KMS-11 (cell line): ENCODE measurements around the gene SNX9.

Experiments
- H2AFZ ChIP-seq: fragments of 200-600 bp; sonication (generic); 2 replicates; pipeline ENCODE4 v1.6.1; 2016; ENCODE audit warnings: antibody characterized with exemption, mixed run types, low read depth
- H3K27ac ChIP-seq: fragments of 200-600 bp; sonication (generic); 2 replicates; pipeline ENCODE4 v1.6.1; 2016; ENCODE audit warnings: mild to moderate bottlenecking, mixed run types
- H3K27me3 ChIP-seq: fragments of 200-600 bp; sonication (generic); 2 replicates; pipeline ENCODE4 v1.6.1; 2017; ENCODE audit warnings: mild to moderate bottlenecking, low read depth, mixed run types, moderate library complexity; ENCODE audit not compliant: insufficient read depth
- H3K36me3 ChIP-seq: fragments of 200-600 bp; sonication (generic); 2 replicates; pipeline ENCODE4 v1.6.1; 2017; ENCODE audit warnings: mild to moderate bottlenecking, mixed run types; ENCODE audit not compliant: insufficient read depth
- H3K4me1 ChIP-seq: fragments of 200-600 bp; sonication (generic); 2 replicates; pipeline ENCODE4 v1.6.1; 2016; ENCODE audit warnings: mild to moderate bottlenecking, low read depth, mixed run types; ENCODE audit not compliant: poor library complexity, severe bottlenecking
- H3K4me2 ChIP-seq: fragments of 200-600 bp; sonication (generic); 2 replicates; pipeline ENCODE4 v1.7.0; 2016; ENCODE audit warnings: mild to moderate bottlenecking, mixed run types
- H3K4me3 ChIP-seq: fragments of 200-600 bp; sonication (generic); IDR thresholded peaks from 2 replicates; pipeline ENCODE4 v1.6.1; 2017; ENCODE audit warnings: low read depth, low read length, mixed read lengths; ENCODE audit not compliant: insufficient read depth
- H3K79me2 ChIP-seq: fragments of 200-600 bp; sonication (generic); 2 replicates; pipeline ENCODE4 v1.6.1; 2016; ENCODE audit warnings: low read depth, mixed run types; ENCODE audit not compliant: insufficient read depth
- H3K9ac ChIP-seq: fragments of 200-600 bp; sonication (generic); 2 replicates; pipeline ENCODE4 v1.6.1; 2016; ENCODE audit warnings: mild to moderate bottlenecking, mixed run types
- H4K20me1 ChIP-seq: fragments of 200-600 bp; sonication (generic); 2 replicates; pipeline ENCODE4 v1.6.1; 2016; ENCODE audit warnings: mild to moderate bottlenecking, mixed run types; ENCODE audit not compliant: insufficient read depth
- TF ChIP-seq, protein P1 (sequence below): fragments of 200-600 bp; sonication (generic); conservative IDR thresholded peaks from 2 replicates; pipeline ENCODE4 v1.6.1; 2017; ENCODE audit warnings: low read depth, mild to moderate bottlenecking, antibody characterized with exemption, low read length, moderate library complexity, mixed read lengths

Gene SNX9

DNA sequence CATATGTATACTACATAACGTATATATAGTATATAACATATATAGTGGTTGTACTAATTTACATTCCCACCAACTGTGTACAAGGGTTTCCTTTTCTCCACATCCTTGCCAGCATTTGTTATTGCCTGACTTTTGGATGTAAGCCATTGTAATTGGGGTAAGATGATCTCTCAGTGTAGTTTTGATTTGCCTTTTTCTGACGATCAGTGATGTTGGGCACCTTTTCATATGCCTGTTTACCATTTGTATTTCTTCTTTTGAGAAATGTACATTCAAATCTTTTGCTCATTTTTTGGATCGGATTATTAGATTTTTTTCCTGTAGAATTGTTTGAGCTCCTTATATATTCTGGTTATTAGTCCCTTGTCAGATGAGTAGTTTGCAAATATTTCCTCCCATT is 170.0 kb downstream of the SNX9 start:
- no peak overlapping the region for H3K4me2 ChIP-seq
- no peaks in the 10 kb centered on the region for H4K20me1 ChIP-seq
- TF ChIP-seq, protein P1, sequence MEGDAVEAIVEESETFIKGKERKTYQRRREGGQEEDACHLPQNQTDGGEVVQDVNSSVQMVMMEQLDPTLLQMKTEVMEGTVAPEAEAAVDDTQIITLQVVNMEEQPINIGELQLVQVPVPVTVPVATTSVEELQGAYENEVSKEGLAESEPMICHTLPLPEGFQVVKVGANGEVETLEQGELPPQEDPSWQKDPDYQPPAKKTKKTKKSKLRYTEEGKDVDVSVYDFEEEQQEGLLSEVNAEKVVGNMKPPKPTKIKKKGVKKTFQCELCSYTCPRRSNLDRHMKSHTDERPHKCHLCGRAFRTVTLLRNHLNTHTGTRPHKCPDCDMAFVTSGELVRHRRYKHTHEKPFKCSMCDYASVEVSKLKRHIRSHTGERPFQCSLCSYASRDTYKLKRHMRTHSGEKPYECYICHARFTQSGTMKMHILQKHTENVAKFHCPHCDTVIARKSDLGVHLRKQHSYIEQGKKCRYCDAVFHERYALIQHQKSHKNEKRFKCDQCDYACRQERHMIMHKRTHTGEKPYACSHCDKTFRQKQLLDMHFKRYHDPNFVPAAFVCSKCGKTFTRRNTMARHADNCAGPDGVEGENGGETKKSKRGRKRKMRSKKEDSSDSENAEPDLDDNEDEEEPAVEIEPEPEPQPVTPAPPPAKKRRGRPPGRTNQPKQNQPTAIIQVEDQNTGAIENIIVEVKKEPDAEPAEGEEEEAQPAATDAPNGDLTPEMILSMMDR = no peak
- H3K4me1 ChIP-seq = no peaks in the 10 kb centered on the region
- peaks cover 9% of the 10 kb centered on the region; the same call in 1 of the 2 replicates for H3K79me2 ChIP-seq
- no peaks in the 10 kb centered on the region for H3K36me3 ChIP-seq
- no peak overlapping the region for H3K9ac ChIP-seq
- H3K4me3 ChIP-seq = no peak overlapping the region
- no peaks in the 10 kb centered on the region for H3K27me3 ChIP-seq
- H3K27ac ChIP-seq = no peak overlapping the region
- no peak overlapping the region for H2AFZ ChIP-seq

DNA sequence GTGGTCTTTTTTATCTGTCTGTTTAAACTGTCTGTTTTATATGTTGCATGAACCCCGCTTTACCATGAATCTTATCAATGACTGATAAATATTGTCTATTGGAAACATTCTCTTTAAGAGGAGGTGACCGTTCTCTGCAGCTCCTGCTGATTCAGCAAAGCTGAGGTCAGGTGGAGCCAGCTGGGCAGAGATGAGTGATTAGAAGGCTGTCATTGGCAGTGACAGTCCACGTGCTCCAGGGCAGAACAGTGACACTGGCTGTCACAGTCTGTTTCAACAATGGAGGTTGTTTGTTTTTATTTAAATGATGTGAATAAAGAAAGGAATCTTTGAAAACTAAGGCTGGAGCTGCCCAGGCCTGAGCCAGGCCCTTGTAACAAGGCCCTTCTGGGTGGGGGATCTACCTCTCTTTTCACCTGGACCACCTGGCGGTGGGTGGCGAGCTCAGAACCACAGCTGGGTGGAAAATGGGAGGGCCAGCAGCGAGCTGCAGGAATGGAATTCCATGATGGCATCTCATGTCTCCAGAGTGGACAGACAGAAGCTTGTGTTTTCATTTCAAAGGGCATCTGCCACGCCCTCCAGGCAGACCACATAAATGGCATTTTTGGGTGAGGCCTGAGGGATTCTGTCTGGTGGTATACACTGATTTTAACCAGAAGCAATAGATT is 171.2 kb downstream of the SNX9 start:
- Histone ChIP-seq H3K9ac (no peak overlapping the region), H3K27me3 (no peaks in the 10 kb centered on the region), H3K4me3 (no peak overlapping the region), H3K4me1 (no peaks in the 10 kb centered on the region), H3K4me2 (no peak overlapping the region), H3K79me2 (peaks cover 6% of the 10 kb centered on the region; the same call in 1 of the 2 replicates), H4K20me1 (no peaks in the 10 kb centered on the region), H2AFZ (no peak overlapping the region), H3K36me3 (no peaks in the 10 kb centered on the region), H3K27ac (no peak overlapping the region)
- TF ChIP-seq, protein P1 = no peak
